ENCODE results near the gene KCNN1. TPM values are rescaled to one million over a fixed set of nuclear protein-coding genes. Genes with fewer than 3 reads are reported as not detected.

The KCNN1 gene
- total and polyA plus RNA-seq, 9 of the 15 experiments (the other 6 are each of a cell fraction or from before 2014, with no cell fraction given) = 0.01 to 6.2 (median 0.72) TPM

DNA sequence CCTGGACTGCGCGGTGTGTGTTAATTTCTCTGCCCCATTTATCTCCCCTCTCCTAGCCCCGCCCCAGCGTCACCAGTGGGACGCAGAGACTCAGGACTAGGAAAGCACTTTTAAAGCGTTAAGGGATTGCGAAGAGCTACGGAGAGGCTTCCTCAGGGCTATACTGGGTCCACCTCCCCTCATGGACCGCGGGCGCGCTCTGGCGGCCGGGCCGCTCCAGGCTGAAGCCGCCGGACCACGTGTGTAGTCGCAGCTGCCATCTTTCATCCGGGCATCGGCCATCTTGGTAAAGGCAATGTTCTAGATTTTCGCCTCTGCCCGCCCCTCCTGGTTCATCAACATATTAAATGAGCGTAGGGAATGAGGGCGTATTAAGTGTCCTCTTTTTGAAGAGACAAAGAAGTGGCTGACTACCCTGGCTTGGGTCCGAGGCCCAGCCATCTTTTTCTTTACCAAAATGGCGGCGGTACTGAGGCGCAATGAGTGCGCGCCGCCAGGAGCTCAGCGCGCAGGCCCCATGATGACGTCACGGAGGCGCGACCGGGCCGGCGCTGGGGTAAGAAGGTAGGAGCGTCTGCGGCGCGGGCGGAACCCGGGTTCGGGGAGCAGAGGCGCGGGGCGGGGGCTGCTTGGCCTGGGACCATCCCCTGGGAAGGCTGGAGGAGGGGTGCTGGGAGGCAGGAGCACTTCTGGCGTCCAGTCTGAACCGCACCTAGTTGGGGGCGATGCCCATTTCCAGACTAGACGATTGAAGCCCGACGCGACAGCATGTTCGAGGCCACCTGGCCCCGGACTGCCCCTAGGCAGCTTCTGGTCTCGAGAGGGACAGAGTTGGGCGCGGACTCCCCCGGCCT, 34.2 kb upstream of the KCNN1 start, which contains the start of gene CCDC124 (continued):
- TF ChIP-seq TAF7 (tag; IDR thresholded peaks at IDR 0.05) (no peak), ZNF655 (CRISPR knock-in tag; IDR thresholded peaks at IDR 0.05) (no peak), ADNP (tag; IDR thresholded peaks at IDR 0.05) (peak; percentile 64; the same call in 1 of the 2 replicates), PHF21A (IDR thresholded peaks at IDR 0.05; ENCODE audit: borderline replicate concordance, low read depth) (peak; percentile 32; the same call in 1 of the 2 replicates), MTA3 (IDR thresholded peaks at IDR 0.05; ENCODE audit: borderline replicate concordance) (peak; percentile 91), NCOA2 (IDR thresholded peaks at IDR 0.05; ENCODE audit: partially characterized antibody in 2 of 2) (no peak), ZNF76 (CRISPR knock-in tag; IDR thresholded peaks at IDR 0.05; ENCODE audit: borderline replicate concordance) (peak; percentile 85), PTRF (tag; IDR thresholded peaks at IDR 0.05) (peak; percentile 54; the same call in 1 of the 2 replicates), ZNF41 (CRISPR knock-in tag; conservative IDR thresholded peaks at IDR 0.05) (no peak; the same call in 1 of the 2 replicates), MAFF (IDR thresholded peaks at IDR 0.05; ENCODE audit: low read length) (no peak), ZNF197 (CRISPR knock-in tag; IDR thresholded peaks at IDR 0.05; ENCODE audit: low read depth) (peak; percentile 99), C11orf30 (IDR thresholded peaks at IDR 0.05; ENCODE audit: low read depth) (peak; percentile 94), RBM14 (IDR thresholded peaks at IDR 0.05; ENCODE audit: borderline replicate concordance, insufficient read depth, low read depth, low read length) (no peak), NR4A1 (CRISPR knock-in tag; IDR thresholded peaks at IDR 0.05) (no peak), NR4A1 (tag; IDR thresholded peaks at IDR 0.05) (peak; percentile 97), ZNF696 (CRISPR knock-in tag; conservative IDR thresholded peaks at IDR 0.05) (no peak), KHSRP (IDR thresholded peaks at IDR 0.05) (peak; percentile 98), CREB3 (tag; conservative IDR thresholded peaks at IDR 0.05; ENCODE audit: low read depth) (peak; percentile 99), CCNT2 (IDR thresholded peaks at IDR 0.05; ENCODE audit: borderline replicate concordance, extremely low read depth, insufficient read length, low read depth, low read length) (peak; percentile 38), CEBPG (CRISPR knock-in tag; IDR thresholded peaks at IDR 0.05) (no peak; the same call in 1 of the 2 replicates), CEBPG (tag; conservative IDR thresholded peaks at IDR 0.05 in 1 of 2, IDR thresholded peaks at IDR 0.05 in 1 of 2) (no peak), L3MBTL2 (IDR thresholded peaks at IDR 0.05) (peak; percentile 80), SMARCC2 (IDR thresholded peaks at IDR 0.05; ENCODE audit: low read depth) (no peak), RBM15 (IDR thresholded peaks at IDR 0.05; ENCODE audit: insufficient read depth, low read length) (no peak)
- TF ChIP-seq, protein P1, sequence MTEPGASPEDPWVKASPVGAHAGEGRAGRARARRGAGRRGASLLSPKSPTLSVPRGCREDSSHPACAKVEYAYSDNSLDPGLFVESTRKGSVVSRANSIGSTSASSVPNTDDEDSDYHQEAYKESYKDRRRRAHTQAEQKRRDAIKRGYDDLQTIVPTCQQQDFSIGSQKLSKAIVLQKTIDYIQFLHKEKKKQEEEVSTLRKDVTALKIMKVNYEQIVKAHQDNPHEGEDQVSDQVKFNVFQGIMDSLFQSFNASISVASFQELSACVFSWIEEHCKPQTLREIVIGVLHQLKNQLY (CRISPR knock-in tag; conservative IDR thresholded peaks at IDR 0.05) = no peak
- TF ChIP-seq, protein P2, sequence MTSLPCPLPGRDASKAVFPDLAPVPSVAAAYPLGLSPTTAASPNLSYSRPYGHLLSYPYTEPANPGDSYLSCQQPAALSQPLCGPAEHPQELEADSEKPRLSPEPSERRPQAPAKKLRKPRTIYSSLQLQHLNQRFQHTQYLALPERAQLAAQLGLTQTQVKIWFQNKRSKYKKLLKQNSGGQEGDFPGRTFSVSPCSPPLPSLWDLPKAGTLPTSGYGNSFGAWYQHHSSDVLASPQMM (CRISPR knock-in tag; IDR thresholded peaks at IDR 0.05) = no peak

All from K562 (cell line).